H9 (cell line): Measurements from ENCODE around the gene ADTRP. TPM values are rescaled to one million over a fixed set of nuclear protein-coding genes. Genes with fewer than 3 reads are reported as not detected.

ENCODE experiments used
- DNase-seq: peaks from one replicate; pipeline ENCODE4 v3.0.0-alpha.2; 2017
- H2AFZ ChIP-seq: one replicate; pipeline ENCODE4 v1.6.1; 2013; ENCODE audit warnings: mild to moderate bottlenecking, low read length, control low read depth, moderate library complexity
- H2AK5ac ChIP-seq: 2 replicates; pipeline ENCODE4 v1.6.1; 2013; ENCODE audit warnings: low read length, control low read depth, mixed read lengths; ENCODE audit not compliant: insufficient read length
- H2BK120ac ChIP-seq: one replicate; pipeline ENCODE4 v1.6.1; 2013; ENCODE audit warnings: low read depth, mild to moderate bottlenecking, low read length, control low read depth, inconsistent platforms; ENCODE audit not compliant: poor library complexity, severe bottlenecking
- H2BK12ac ChIP-seq: 2 replicates; pipeline ENCODE4 v1.6.1; 2013; ENCODE audit warnings: low read length, control low read depth, mixed read lengths, low read depth; ENCODE audit not compliant: insufficient read length
- H2BK15ac ChIP-seq: 2 replicates; pipeline ENCODE4 v1.6.1; 2013; ENCODE audit warnings: low read depth, low read length, control low read depth
- H2BK20ac ChIP-seq: one replicate; pipeline ENCODE4 v1.6.1; 2013; ENCODE audit warnings: low read depth, mild to moderate bottlenecking, low read length, control low read depth, inconsistent platforms; ENCODE audit not compliant: poor library complexity, severe bottlenecking
- H2BK5ac ChIP-seq: 2 replicates; pipeline ENCODE4 v1.6.1; 2013; ENCODE audit warnings: low read length, control low read depth, mixed read lengths; ENCODE audit not compliant: insufficient read length
- H3K14ac ChIP-seq: 2 replicates; pipeline ENCODE4 v1.6.1; 2013; ENCODE audit warnings: low read length, control low read depth; ENCODE audit not compliant: insufficient read depth
- H3K18ac ChIP-seq: 2 replicates; pipeline ENCODE4 v1.6.1; 2013; ENCODE audit warnings: low read depth, mild to moderate bottlenecking, mixed read lengths, low read length, control low read depth; ENCODE audit not compliant: insufficient read length
- H3K23ac ChIP-seq: 2 replicates; pipeline ENCODE4 v1.6.1; 2013; ENCODE audit warnings: low read length, control low read depth, mixed read lengths, low read depth; ENCODE audit not compliant: insufficient read length
- H3K23me2 ChIP-seq: 2 replicates; pipeline ENCODE4 v1.6.1; 2013; ENCODE audit warnings: low read depth, mild to moderate bottlenecking, mixed read lengths, low read length, control low read depth; ENCODE audit not compliant: insufficient read length, poor library complexity, severe bottlenecking
- H3K27ac ChIP-seq: 2 replicates; pipeline ENCODE4 v1.5.1; 2013; ENCODE audit warnings: low read length, control low read depth, mixed read lengths, low read depth; ENCODE audit not compliant: insufficient read length
- H3K27me3 ChIP-seq: 2 replicates; pipeline ENCODE4 v1.6.1; 2013; ENCODE audit warnings: low read length, control low read depth, inconsistent platforms; ENCODE audit not compliant: insufficient read depth
- H3K4ac ChIP-seq: 2 replicates; pipeline ENCODE4 v1.6.1; 2013; ENCODE audit warnings: low read depth, mild to moderate bottlenecking, control low read depth, inconsistent platforms, low read length, moderate library complexity
- H3K4me1 ChIP-seq: 2 replicates; pipeline ENCODE4 v1.6.1; 2013; ENCODE audit warnings: low read length, control low read depth, inconsistent platforms; ENCODE audit not compliant: insufficient read depth
- H3K4me2 ChIP-seq: 2 replicates; pipeline ENCODE4 v1.6.1; 2013; ENCODE audit warnings: low read length, control low read depth, mixed read lengths; ENCODE audit not compliant: insufficient read length, insufficient read depth
- H3K56ac ChIP-seq: 2 replicates; pipeline ENCODE4 v1.6.1; 2013; ENCODE audit warnings: low read depth, mild to moderate bottlenecking, mixed read lengths, low read length, control low read depth; ENCODE audit not compliant: insufficient read length
- H3K79me1 ChIP-seq: 2 replicates; pipeline ENCODE4 v1.6.1; 2013; ENCODE audit warnings: low read depth, mild to moderate bottlenecking, moderate library complexity, low read length, control low read depth, inconsistent platforms; ENCODE audit not compliant: insufficient read depth, poor library complexity, severe bottlenecking
- H3K79me2 ChIP-seq: 2 replicates; pipeline ENCODE4 v1.6.1; 2013; ENCODE audit warnings: low read length, control low read depth, inconsistent platforms; ENCODE audit not compliant: insufficient read depth
- H3K9ac ChIP-seq: 2 replicates; pipeline ENCODE4 v1.6.1; 2013; ENCODE audit warnings: low read length, control low read depth, mixed read lengths; ENCODE audit not compliant: insufficient read length; ENCODE audit errors: extremely low read depth
- H3K9me3 ChIP-seq: one replicate; pipeline ENCODE4 v1.6.1; 2013; ENCODE audit warnings: low read depth, low read length, inconsistent platforms; ENCODE audit not compliant: control insufficient read depth
- H3T11ph ChIP-seq: one replicate; pipeline ENCODE4 v1.6.1; 2013; ENCODE audit warnings: mild to moderate bottlenecking, low read length, control low read depth, inconsistent platforms
- H4K20me1 ChIP-seq: one replicate; pipeline ENCODE4 v1.6.1; 2013; ENCODE audit not compliant: control insufficient read depth, insufficient read length, insufficient read depth
- H4K5ac ChIP-seq: 2 replicates; pipeline ENCODE4 v1.6.1; 2013; ENCODE audit warnings: low read depth, mild to moderate bottlenecking, mixed read lengths, low read length, control low read depth; ENCODE audit not compliant: insufficient read length
- H4K8ac ChIP-seq: replicated peaks from 2 replicates; pipeline ENCODE4 v1.6.1; 2013; ENCODE audit warnings: low read length, control low read depth, mixed read lengths, low read depth; ENCODE audit not compliant: insufficient read length
- H4K91ac ChIP-seq: 2 replicates; pipeline ENCODE4 v1.6.1; 2013; ENCODE audit warnings: low read depth, mild to moderate bottlenecking, moderate library complexity, mixed read lengths, low read length, control low read depth; ENCODE audit not compliant: insufficient read length
- H3K27ac Mint-ChIP-seq, 3 experiments: 2 replicates in 2 of 3; 3 replicates in 1 of 3; pipeline ENCODE4 v1.8.0; 2020 to 2021; ENCODE audit warnings: mixed read lengths in 3 of 3, mild to moderate bottlenecking in 1 of 3, moderate library complexity in 1 of 3
- H3K27me3 Mint-ChIP-seq: 2 replicates; pipeline ENCODE4 v1.8.0; 2021; ENCODE audit warnings: low read depth, mild to moderate bottlenecking, moderate library complexity, mixed read lengths
- H3K36me3 Mint-ChIP-seq, 3 experiments: 2 replicates in 2 of 3; 3 replicates in 1 of 3; pipeline ENCODE4 v1.8.0; 2020 to 2021; ENCODE audit warnings: low read depth in 3 of 3, mixed read lengths in 3 of 3; ENCODE audit not compliant: insufficient read depth in 1 of 3
- H3K4me1 Mint-ChIP-seq, 2 experiments: 2 replicates each; pipeline ENCODE4 v1.8.0; 2020; ENCODE audit warnings: mixed read lengths in 2 of 2
- H3K4me3 Mint-ChIP-seq, 2 experiments: 2 replicates in 1 of 2; 3 replicates in 1 of 2; pipeline ENCODE4 v1.8.0; 2020 to 2021; ENCODE audit warnings: mild to moderate bottlenecking in 2 of 2, mixed read lengths in 2 of 2, moderate library complexity in 1 of 2
- H3K9me3 Mint-ChIP-seq, 2 experiments: 2 replicates in 1 of 2; 3 replicates in 1 of 2; pipeline ENCODE4 v1.8.0; 2020; ENCODE audit warnings: mild to moderate bottlenecking in 2 of 2, mixed read lengths in 2 of 2, moderate library complexity in 1 of 2
- WGBS: extraction: QIAGEN DNeasy Blood & Tissue Kit; methylation state at CpG from one replicate; pipeline ENCODE4 v1.1.7; 2013; ENCODE audit warnings: missing lambda C conversion rate, low lambda C conversion rate, mixed read lengths; ENCODE audit not compliant: insufficient read length; ENCODE audit errors: extremely low coverage; 5-methylcytosine and 5-hydroxymethylcytosine counted together
- total RNA-seq: library from RNA; stranded (reverse); gene quantifications from 2 replicates; pipeline ENCODE4 v1.2.1, GENCODE V29; 2021
- TF ChIP-seq, protein P1 (sequence below): fragments of 200-600 bp; sonication (generic); conservative IDR thresholded peaks from 3 replicates; pipeline ENCODE4 v1.8.0; 2021; ENCODE audit warnings: antibody characterized with exemption, mild to moderate bottlenecking

ADTRP gene
- total RNA-seq, 1 experiment from 2014 or later, result not detected

DNA sequence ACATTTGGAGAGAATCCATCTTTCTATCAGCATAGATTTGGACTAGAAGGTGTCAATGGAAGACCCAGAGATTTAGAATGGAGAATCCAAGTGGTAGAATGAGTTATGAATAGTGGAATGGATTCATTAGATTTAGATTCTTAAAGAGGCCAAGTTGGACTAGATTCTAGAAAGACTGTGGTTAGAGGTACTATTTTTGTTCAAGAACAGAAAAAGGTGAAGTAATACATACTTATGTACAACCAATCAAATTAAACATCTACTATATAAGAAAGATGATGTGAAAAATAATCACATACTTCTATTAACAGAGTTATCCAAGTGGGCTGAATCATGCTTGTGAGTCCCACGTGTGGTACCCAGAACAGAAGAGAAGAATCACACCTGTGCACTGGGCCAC lies 33.8 kb upstream of the ADTRP start:
- TF ChIP-seq, protein P1, sequence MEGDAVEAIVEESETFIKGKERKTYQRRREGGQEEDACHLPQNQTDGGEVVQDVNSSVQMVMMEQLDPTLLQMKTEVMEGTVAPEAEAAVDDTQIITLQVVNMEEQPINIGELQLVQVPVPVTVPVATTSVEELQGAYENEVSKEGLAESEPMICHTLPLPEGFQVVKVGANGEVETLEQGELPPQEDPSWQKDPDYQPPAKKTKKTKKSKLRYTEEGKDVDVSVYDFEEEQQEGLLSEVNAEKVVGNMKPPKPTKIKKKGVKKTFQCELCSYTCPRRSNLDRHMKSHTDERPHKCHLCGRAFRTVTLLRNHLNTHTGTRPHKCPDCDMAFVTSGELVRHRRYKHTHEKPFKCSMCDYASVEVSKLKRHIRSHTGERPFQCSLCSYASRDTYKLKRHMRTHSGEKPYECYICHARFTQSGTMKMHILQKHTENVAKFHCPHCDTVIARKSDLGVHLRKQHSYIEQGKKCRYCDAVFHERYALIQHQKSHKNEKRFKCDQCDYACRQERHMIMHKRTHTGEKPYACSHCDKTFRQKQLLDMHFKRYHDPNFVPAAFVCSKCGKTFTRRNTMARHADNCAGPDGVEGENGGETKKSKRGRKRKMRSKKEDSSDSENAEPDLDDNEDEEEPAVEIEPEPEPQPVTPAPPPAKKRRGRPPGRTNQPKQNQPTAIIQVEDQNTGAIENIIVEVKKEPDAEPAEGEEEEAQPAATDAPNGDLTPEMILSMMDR, result no peak
- Histone ChIP-seq H2BK120ac (no peak overlapping the region), H3K14ac (no peak overlapping the region), H3K27ac (no peak overlapping the region), H2BK15ac (no peak overlapping the region), H3K18ac (no peak overlapping the region), H4K91ac (no peak overlapping the region), H2AK5ac (no peak overlapping the region), H2BK12ac (no peak overlapping the region), H2BK5ac (no peak overlapping the region), H3K9ac (no peak overlapping the region), H3K79me1 (no peaks in the 10 kb centered on the region), H3K4me2 (no peak overlapping the region), H3K23me2 (no peaks in the 10 kb centered on the region), H4K8ac (no peak overlapping the region), H3K27me3 (no peaks in the 10 kb centered on the region), H3T11ph (no peak overlapping the region), H2AFZ (no peak overlapping the region), H3K4me1 (no peaks in the 10 kb centered on the region), H2BK20ac (no peak overlapping the region), H3K23ac (no peak overlapping the region), H3K9me3 (no peaks in the 10 kb centered on the region), H3K4ac (no peak overlapping the region), H3K56ac (no peak overlapping the region), H4K5ac (no peak overlapping the region), H3K79me2 (no peaks in the 10 kb centered on the region), H4K20me1 (no peaks in the 10 kb centered on the region)
- no peaks in the 10 kb centered on the region for H3K9me3 Mint-ChIP-seq
- DNase-seq, result no peak
- H3K4me1 Mint-ChIP-seq, result peaks cover 4 to 7% of the 10 kb centered on the region in 2 experiments; a peak in 3 of 4 replicates
- no CpG with 5 or more reads among the region's 1 CpG for WGBS
- H3K27ac Mint-ChIP-seq, result no peak overlapping the region
- no peaks in the 10 kb centered on the region; a peak in 1 of 7 replicates for H3K36me3 Mint-ChIP-seq
- no peaks in the 10 kb centered on the region for H3K27me3 Mint-ChIP-seq
- H3K4me3 Mint-ChIP-seq, result no peak overlapping the region
